SU-DHL-6 (cell line): ENCODE measurements around the gene TSPO.

Experiments
- EZH2phosphoT487 ChIP-seq: fragments of 200-600 bp; sonication (generic), shearing (Covaris generic); conservative IDR thresholded peaks from 2 replicates; pipeline ENCODE4 v1.6.1; 2018; ENCODE audit warnings: mild to moderate bottlenecking, antibody characterized with exemption, low read length, moderate library complexity, mixed read lengths
- TF ChIP-seq, protein P1 (sequence below): fragments of 200-600 bp; sonication (generic); IDR thresholded peaks from one replicate; pipeline ENCODE4 v1.5.1; 2017; ENCODE audit warnings: antibody characterized with exemption, mild to moderate bottlenecking, low read length, moderate library complexity; ENCODE audit not compliant: insufficient read depth, poor library complexity, severe bottlenecking

DNA sequence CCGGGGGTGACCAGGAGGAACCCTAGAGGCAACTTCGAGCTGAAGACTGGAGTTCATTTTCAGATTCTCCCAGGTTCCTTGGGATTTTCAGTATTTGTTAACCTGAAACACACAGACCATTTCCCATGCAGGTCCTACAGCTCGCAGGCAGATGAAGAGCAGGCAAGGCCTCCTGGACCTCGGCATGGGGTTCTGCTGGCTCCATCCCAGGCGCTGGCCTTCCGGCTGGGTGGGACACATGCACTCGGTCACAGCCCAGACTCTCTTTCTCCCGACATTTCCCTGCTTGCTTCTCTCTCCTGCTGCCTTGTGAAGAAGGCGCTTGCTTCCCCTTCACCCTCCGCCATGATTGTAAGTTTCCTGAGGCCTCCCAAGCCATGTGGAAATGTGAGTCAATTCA is 51.0 kb downstream of the TSPO start:
- TF ChIP-seq, protein P1, sequence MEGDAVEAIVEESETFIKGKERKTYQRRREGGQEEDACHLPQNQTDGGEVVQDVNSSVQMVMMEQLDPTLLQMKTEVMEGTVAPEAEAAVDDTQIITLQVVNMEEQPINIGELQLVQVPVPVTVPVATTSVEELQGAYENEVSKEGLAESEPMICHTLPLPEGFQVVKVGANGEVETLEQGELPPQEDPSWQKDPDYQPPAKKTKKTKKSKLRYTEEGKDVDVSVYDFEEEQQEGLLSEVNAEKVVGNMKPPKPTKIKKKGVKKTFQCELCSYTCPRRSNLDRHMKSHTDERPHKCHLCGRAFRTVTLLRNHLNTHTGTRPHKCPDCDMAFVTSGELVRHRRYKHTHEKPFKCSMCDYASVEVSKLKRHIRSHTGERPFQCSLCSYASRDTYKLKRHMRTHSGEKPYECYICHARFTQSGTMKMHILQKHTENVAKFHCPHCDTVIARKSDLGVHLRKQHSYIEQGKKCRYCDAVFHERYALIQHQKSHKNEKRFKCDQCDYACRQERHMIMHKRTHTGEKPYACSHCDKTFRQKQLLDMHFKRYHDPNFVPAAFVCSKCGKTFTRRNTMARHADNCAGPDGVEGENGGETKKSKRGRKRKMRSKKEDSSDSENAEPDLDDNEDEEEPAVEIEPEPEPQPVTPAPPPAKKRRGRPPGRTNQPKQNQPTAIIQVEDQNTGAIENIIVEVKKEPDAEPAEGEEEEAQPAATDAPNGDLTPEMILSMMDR: no peak
- no peak for TF ChIP-seq EZH2phosphoT487
